NB4 (cell line): ENCODE measurements around the gene OR5AU1.

Experiments
- POLR2A ChIP-seq: IDR thresholded peaks from 2 replicates; pipeline ENCODE4 v1.6.1; 2011; ENCODE audit warnings: mild to moderate bottlenecking; ENCODE audit not compliant: insufficient read length; ENCODE audit errors: extremely low read depth
- TF ChIP-seq, protein P1 (sequence below): IDR thresholded peaks from one replicate; pipeline ENCODE4 v1.5.1; 2012; ENCODE audit warnings: low read depth, low read length
- TF ChIP-seq, protein P2 (sequence below): IDR thresholded peaks from 2 replicates; pipeline ENCODE4 v1.6.1; 2011; ENCODE audit warnings: low read depth, low read length

DNA sequence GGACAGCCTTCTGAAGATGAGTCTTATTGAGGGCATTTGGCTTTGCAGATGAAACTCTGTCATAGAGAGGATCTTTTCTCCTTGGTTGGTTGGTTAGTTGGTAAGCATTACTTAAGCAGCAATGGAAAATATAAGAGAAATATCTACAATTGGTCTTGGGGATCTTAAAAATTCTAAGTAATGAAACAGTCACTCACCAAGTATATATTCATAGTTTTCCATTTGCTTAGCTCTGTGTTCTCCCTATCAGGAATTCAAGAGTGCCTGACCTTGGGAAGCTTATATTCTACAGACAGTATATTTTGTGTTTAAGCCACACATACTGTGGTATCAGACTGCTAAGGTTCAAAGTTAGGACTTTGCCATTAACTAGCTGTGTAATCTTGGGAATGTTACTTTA, at the start of gene OR5AU1:
- TF ChIP-seq, protein P1, sequence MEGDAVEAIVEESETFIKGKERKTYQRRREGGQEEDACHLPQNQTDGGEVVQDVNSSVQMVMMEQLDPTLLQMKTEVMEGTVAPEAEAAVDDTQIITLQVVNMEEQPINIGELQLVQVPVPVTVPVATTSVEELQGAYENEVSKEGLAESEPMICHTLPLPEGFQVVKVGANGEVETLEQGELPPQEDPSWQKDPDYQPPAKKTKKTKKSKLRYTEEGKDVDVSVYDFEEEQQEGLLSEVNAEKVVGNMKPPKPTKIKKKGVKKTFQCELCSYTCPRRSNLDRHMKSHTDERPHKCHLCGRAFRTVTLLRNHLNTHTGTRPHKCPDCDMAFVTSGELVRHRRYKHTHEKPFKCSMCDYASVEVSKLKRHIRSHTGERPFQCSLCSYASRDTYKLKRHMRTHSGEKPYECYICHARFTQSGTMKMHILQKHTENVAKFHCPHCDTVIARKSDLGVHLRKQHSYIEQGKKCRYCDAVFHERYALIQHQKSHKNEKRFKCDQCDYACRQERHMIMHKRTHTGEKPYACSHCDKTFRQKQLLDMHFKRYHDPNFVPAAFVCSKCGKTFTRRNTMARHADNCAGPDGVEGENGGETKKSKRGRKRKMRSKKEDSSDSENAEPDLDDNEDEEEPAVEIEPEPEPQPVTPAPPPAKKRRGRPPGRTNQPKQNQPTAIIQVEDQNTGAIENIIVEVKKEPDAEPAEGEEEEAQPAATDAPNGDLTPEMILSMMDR = no peak
- TF ChIP-seq POLR2A = no peak
- TF ChIP-seq, protein P2, sequence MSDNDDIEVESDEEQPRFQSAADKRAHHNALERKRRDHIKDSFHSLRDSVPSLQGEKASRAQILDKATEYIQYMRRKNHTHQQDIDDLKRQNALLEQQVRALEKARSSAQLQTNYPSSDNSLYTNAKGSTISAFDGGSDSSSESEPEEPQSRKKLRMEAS = no peak
